ENCODE results near the gene C6orf62.
"Not testable (repeated sequence)": the region's sequence is repeated elsewhere in the genome, so short reads cannot be mapped to it uniquely, and the experiment has no call there.

Gene C6orf62

DNA sequence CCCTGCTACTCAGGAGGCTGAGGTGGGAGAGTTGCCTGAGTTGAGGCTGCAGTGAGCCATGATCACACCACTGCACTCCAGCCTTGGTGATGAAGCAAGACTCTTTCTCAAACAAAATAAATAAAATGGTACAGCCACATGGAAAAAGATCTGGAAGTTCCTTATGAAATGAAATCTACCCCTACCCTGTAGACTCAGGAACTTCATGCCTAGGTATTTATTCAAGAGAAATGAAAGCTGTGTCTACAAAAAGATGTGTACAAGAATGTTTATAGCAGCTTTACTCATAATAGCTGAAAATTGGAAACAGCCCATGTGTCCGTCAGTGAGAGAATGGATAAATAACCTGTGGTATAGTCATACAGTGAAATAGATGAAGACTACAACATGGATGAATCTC is 15.2 kb upstream of the C6orf62 start:
- no peak for DNase-seq (ENCODE audit: extremely low read depth, insufficient read length)
- H3K27me3 ChIP-seq (replicated peaks; ENCODE audit: control insufficient read depth, insufficient read depth, low read length) = no peaks in the 10 kb centered on the region
- H3K4me3 ChIP-seq (replicated peaks; ENCODE audit: low read depth, low read length) = no peak overlapping the region
- TF ChIP-seq, protein P1, sequence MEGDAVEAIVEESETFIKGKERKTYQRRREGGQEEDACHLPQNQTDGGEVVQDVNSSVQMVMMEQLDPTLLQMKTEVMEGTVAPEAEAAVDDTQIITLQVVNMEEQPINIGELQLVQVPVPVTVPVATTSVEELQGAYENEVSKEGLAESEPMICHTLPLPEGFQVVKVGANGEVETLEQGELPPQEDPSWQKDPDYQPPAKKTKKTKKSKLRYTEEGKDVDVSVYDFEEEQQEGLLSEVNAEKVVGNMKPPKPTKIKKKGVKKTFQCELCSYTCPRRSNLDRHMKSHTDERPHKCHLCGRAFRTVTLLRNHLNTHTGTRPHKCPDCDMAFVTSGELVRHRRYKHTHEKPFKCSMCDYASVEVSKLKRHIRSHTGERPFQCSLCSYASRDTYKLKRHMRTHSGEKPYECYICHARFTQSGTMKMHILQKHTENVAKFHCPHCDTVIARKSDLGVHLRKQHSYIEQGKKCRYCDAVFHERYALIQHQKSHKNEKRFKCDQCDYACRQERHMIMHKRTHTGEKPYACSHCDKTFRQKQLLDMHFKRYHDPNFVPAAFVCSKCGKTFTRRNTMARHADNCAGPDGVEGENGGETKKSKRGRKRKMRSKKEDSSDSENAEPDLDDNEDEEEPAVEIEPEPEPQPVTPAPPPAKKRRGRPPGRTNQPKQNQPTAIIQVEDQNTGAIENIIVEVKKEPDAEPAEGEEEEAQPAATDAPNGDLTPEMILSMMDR (IDR thresholded peaks at IDR 0.05; ENCODE audit: insufficient read depth, low read length, poor library complexity, severe bottlenecking) = no peak
- no peaks in the 10 kb centered on the region for H3K36me3 ChIP-seq (ENCODE audit: control insufficient read depth, insufficient read depth, low read length)

DNA sequence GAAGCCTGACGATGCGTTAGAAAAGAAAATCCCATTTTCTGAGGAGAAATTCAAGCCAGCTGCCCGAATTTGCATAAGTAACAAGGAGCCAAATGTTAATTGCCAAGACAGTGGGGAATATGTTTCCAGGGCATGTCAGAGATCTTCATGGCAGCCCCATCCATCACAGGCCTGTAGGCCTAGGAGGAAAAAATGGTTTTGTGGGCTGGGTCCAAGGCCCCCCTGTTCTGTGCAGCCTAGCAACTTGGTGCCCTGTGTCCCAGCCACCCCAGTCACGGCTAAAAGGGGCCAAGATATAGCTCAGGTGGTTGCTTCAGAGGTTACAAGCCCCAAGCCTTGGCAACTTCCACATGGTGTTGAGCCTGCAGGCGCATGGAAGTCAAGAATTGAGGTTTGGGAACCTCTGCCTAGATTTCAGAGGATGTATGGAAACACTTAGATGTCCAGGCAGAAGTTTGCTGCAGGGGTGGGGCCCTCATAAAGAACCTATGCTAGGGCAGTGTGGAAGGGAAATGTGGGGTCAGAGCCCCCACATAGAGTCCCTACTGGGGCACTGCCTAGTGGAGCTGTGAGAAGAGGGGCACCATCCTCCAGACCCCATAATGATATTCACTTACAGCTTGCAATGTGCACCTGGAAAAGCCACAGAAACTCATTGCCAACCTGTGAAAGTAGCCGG is 12.6 kb upstream of the C6orf62 start:
- H3K4me3 ChIP-seq (replicated peaks; ENCODE audit: low read depth, low read length); H3K36me3 ChIP-seq (ENCODE audit: control insufficient read depth, insufficient read depth, low read length); H3K27me3 ChIP-seq (replicated peaks; ENCODE audit: control insufficient read depth, insufficient read depth, low read length); DNase-seq (ENCODE audit: extremely low read depth, insufficient read length): not testable (repeated sequence)

DNA sequence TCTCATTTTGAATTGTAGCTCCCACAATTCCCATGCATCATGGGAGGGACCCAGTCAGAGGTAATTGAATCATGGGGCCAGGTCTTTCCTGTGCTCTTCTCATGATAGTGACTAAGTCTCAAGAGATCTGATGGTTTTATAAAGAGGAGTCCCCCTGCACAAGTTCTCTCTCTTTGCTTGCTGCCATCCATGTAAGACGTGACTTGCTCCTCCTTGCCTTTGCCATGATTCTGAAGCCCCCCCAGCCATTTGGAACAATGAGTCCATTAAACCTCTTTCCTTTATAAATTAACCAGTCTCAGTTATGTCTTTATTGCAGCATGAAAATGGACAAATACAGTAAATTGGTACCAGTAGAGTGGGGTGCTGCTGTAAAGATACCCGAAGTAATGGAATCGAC is 11.7 kb upstream of the C6orf62 start:
- not testable (repeated sequence) for H3K27me3 ChIP-seq (replicated peaks; ENCODE audit: control insufficient read depth, insufficient read depth, low read length); H3K4me3 ChIP-seq (replicated peaks; ENCODE audit: low read depth, low read length); DNase-seq (ENCODE audit: extremely low read depth, insufficient read length); H3K36me3 ChIP-seq (ENCODE audit: control insufficient read depth, insufficient read depth, low read length)

DNA sequence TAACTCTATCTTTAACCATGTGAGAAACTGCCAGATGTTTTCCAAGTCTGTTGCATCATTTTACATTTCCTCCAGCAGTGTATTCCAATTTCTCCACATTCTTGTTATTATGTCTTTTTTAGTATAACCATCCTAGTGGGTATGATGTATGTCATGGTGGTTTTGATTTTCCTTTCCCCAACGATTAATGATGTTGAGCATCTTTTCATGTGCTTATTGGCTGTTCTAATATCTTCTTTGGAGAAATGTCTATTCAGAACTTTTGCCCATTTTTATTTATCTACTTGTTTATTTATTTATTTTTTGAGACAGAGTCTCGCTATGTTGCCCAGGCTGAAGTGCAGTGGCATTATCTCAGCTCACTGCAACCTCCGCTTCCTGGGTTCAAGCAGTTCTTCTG is 4.3 kb upstream of the C6orf62 start:
- TF ChIP-seq, protein P1 (IDR thresholded peaks at IDR 0.05; ENCODE audit: insufficient read depth, low read length, poor library complexity, severe bottlenecking) = no peak
- DNase-seq (ENCODE audit: extremely low read depth, insufficient read length) = no peak

DNA sequence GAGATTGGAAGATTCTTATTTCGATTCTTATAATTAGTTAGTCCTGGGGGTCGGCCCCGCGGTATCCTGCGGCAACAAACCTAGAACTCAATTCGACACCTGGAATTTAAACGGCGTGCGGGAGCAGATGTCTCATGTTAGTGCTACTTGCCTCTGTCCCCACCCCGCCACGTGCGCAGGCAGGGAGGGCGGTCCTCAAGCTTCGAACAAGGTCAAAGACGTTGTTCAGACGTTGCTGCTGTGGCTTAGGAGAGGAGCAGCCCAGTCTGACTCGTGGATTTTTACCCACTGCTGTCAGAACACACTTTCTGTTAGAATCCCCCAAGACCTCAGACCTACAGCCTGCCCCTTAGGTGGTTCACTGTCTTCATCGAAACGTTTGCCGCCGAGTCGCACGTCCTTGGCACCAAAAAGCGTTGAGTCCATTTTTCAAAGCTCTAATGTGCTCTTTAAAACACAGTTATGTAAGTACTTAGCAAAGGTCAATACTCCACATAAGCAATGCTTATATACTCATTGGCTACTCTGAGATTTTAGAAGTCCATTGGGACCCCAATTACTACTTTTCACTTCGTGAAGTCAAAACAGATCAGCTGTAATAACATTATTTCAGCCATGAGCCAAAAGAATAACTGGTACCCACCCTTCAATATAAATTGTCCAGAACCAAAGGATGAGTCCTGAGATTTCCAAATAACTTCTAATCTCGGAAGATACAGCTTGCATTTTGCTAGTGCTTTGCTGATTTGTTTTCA is 2.7 kb upstream of the C6orf62 start:
- no peak for DNase-seq (ENCODE audit: extremely low read depth, insufficient read length)
- Histone ChIP-seq H3K4me3 (replicated peaks; ENCODE audit: low read depth, low read length) (peak overlapping the region; percentile 67), H3K36me3 (ENCODE audit: control insufficient read depth, insufficient read depth, low read length) (peaks cover 3% of the 10 kb centered on the region; the same call in 1 of the 2 replicates), H3K27me3 (replicated peaks; ENCODE audit: control insufficient read depth, insufficient read depth, low read length) (no peaks in the 10 kb centered on the region)
- TF ChIP-seq, protein P1 (IDR thresholded peaks at IDR 0.05; ENCODE audit: insufficient read depth, low read length, poor library complexity, severe bottlenecking) = no peak

More for the DNA sequence above, 4.3 kb upstream of the C6orf62 start:
- H3K4me3 ChIP-seq (replicated peaks; ENCODE audit: low read depth, low read length) = no peak overlapping the region
- H3K36me3 ChIP-seq (ENCODE audit: control insufficient read depth, insufficient read depth, low read length) = no peaks in the 10 kb centered on the region
- no peaks in the 10 kb centered on the region for H3K27me3 ChIP-seq (replicated peaks; ENCODE audit: control insufficient read depth, insufficient read depth, low read length)

DNA sequence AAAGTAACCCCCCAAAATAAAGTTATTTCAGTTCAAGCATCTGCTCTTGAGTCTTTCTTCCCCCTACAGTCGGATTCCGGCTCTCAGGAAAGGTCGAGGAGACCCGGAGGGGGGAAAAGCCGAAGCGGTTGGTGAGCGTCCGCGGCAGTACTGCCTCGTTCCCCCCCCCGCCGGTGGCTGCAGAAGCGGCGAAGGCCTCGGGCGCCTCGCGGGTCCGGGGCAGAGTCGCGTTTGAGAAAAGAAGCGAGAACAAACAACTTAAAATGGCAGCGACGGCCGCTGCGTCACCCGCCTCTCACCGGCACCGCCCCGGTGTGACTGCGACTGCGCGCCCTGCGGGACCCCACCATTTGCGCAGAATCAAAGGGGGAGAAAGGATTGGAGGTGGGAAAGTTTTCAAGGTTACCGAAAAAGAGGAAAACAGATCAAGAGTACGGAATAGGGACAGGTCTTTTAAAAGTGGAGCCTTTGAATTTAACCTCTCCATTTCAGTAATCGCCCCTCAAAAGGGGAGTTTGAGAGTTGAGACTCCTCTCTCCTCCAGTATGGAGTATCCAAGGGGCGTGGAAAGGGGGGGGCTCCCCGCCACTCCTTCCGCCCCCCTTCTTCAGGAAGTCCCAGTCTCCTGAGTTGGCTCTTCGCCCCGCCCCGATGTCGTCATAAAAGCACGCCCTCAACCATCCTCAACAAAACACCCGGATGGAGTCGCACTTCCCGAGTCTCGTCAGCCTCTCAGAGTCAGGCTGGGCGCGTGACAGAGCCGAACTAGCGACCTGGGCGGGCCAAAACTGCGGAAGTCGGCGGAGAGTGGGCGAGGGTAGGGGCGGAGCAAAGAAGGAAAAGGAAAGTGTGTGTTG is 1.9 kb upstream of the C6orf62 start:
- no peaks in the 10 kb centered on the region for H3K27me3 ChIP-seq (replicated peaks; ENCODE audit: control insufficient read depth, insufficient read depth, low read length)
- DNase-seq (ENCODE audit: extremely low read depth, insufficient read length) = peak; percentile 96
- H3K4me3 ChIP-seq (replicated peaks; ENCODE audit: low read depth, low read length) = peak overlapping the region; percentile 76
- peaks cover 6% of the 10 kb centered on the region for H3K36me3 ChIP-seq (ENCODE audit: control insufficient read depth, insufficient read depth, low read length)
- TF ChIP-seq, protein P1 (IDR thresholded peaks at IDR 0.05; ENCODE audit: insufficient read depth, low read length, poor library complexity, severe bottlenecking) = no peak

All from GM06990 (cell line).